VCaP (cell line): ENCODE measurements around the gene HIBCH.
"Not testable (repeated sequence)": the region's sequence is repeated elsewhere in the genome, so short reads cannot be mapped to it uniquely, and the experiment has no call there.

Source experiments
- H3K27ac ChIP-seq: fragments of 450-650 bp; 2 replicates; pipeline ENCODE4 v1.5.1; 2017
- CTCF ChIP-seq: fragments of 450-650 bp; conservative IDR thresholded peaks from 2 replicates; pipeline ENCODE4 v1.5.1; 2017; ENCODE audit warnings: mild to moderate bottlenecking, moderate library complexity

HIBCH gene

GRCh38 chr2:190315273-190315672 lies 4.4 kb downstream of the HIBCH start:
- no peak for TF ChIP-seq CTCF
- H3K27ac ChIP-seq = no peak overlapping the region; the same call in 1 of the 2 replicates

DNA sequence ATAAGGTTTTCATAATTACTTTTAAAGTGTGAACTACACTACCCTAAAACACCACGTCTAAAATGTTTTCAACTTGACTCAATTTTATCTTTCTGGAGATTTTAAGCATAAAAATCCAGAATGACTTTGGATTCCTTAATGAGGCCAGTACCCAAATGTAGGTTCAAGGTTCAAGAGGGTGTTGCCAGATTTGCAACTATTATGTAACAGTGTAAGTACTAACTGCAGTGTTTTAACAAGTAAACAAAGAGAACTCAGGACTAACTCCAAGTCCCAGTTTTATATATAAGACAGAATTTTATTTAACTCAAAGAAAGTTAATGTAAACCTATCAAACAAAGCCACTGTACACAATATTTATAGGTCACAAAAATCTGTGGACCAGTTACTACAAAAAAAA lies 5.7 kb downstream of the HIBCH start:
- no peak overlapping the region for H3K27ac ChIP-seq
- TF ChIP-seq CTCF = no peak

- not testable (repeated sequence) for H3K27ac ChIP-seq
Measured at GRCh38 chr2:190312635-190313025, 7.0 kb downstream of the HIBCH start.

GRCh38 chr2:190311893-190312634 lies 7.6 kb downstream of the HIBCH start:
- TF ChIP-seq CTCF = no peak
- peak overlapping the region; percentile 12; the same call in 1 of the 2 replicates for H3K27ac ChIP-seq

- no peak for TF ChIP-seq CTCF
- H3K27ac ChIP-seq = no peak overlapping the region
Measured at GRCh38 chr2:190308031-190308430, 11.6 kb downstream of the HIBCH start.

DNA sequence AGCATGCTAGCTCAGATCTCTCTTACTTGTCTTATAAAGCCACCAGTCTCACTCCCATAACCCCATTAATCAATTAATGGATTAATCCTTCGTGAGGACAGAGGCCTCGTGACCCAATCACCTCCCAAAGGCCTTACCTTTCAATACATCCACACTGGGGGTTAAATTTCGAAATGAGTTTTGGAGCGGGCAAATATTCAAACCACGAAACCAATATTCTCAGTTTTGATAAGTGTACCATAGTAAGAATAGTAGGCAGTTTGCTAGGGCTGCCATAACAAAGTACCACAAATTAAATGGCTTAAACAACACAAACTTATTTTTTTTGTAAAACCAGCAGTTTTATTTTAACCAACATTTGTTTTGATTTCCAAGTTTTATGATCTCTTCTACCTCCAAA lies 15.2 kb downstream of the HIBCH start:
- TF ChIP-seq CTCF = no peak
- H3K27ac ChIP-seq = no peak overlapping the region

GRCh38 chr2:190303647-190304046 lies 16.0 kb downstream of the HIBCH start:
- TF ChIP-seq CTCF = no peak

DNA sequence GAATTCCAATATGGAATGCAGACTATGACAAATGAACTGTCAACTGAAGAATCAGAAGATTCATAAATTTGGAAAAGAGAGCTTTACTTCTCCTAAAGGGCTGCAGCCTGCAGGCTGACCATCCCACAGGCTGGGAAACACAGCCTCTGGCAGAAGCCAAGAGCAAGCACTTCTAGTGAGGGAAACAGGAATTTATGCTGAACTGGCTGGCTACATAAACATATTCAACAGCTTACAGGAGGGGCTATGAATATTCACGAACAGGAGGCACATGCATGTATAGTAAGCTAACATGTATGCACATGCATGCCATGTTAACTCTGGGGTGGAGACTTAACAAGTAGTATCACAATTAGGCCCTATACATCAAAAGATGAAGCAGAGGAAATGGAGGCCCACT lies 17.6 kb downstream of the HIBCH start:
- no peak overlapping the region for H3K27ac ChIP-seq
- TF ChIP-seq CTCF = no peak

More at GRCh38 chr2:190303647-190304046, 16.0 kb downstream of the HIBCH start:
- H3K27ac ChIP-seq = no peak overlapping the region
